SK-N-MC (cell line): ENCODE measurements around the gene DPH5.
"Not testable (repeated sequence)": the region's sequence is repeated elsewhere in the genome, so short reads cannot be mapped to it uniquely, and the experiment has no call there.

ENCODE experiments used
- DNase-seq: peaks from one replicate; pipeline ENCODE4 v3.0.0-alpha.2; 2011; ENCODE audit warnings: low read depth, low spot score
- H3K27ac ChIP-seq: fragments of 200-600 bp; sonication (generic); 2 replicates; pipeline ENCODE4 v1.5.1; 2016; ENCODE audit warnings: mixed run types
- H3K36me3 ChIP-seq: fragments of 200-600 bp; sonication (generic); 2 replicates; pipeline ENCODE4 v1.6.1; 2017; ENCODE audit warnings: antibody characterized with exemption, low read length, mixed read lengths; ENCODE audit not compliant: insufficient read depth
- H3K4me3 ChIP-seq: fragments of 200-600 bp; sonication (generic); 2 replicates; pipeline ENCODE4 v1.5.1; 2016
- H3K9ac ChIP-seq: fragments of 200-600 bp; sonication (generic); 2 replicates; pipeline ENCODE4 v1.8.0; 2017; ENCODE audit warnings: mixed run types, mixed read lengths; ENCODE audit not compliant: insufficient read length
- H3K9me3 ChIP-seq: fragments of 200-600 bp; sonication (generic); 2 replicates; pipeline ENCODE4 v1.6.1; 2017; ENCODE audit warnings: low read depth, mild to moderate bottlenecking, antibody characterized with exemption, low read length, moderate library complexity, mixed read lengths
- EZH2 ChIP-seq: fragments of 200-600 bp; sonication (generic); IDR thresholded peaks from one replicate; pipeline ENCODE4 v1.6.1; 2017; ENCODE audit warnings: antibody characterized with exemption
- FOXP2 ChIP-seq: optimal IDR thresholded peaks from 2 replicates; pipeline ENCODE3; 2011; ENCODE audit warnings: mild to moderate bottlenecking, moderate library complexity; ENCODE audit not compliant: insufficient read depth; ENCODE audit errors: extremely low read length, control extremely low read depth
- POLR2AphosphoS5 ChIP-seq: IDR thresholded peaks from 2 replicates; pipeline ENCODE4 v1.6.1; 2012; ENCODE audit warnings: mild to moderate bottlenecking, low read depth, low read length, borderline replicate concordance

Gene DPH5

DNA sequence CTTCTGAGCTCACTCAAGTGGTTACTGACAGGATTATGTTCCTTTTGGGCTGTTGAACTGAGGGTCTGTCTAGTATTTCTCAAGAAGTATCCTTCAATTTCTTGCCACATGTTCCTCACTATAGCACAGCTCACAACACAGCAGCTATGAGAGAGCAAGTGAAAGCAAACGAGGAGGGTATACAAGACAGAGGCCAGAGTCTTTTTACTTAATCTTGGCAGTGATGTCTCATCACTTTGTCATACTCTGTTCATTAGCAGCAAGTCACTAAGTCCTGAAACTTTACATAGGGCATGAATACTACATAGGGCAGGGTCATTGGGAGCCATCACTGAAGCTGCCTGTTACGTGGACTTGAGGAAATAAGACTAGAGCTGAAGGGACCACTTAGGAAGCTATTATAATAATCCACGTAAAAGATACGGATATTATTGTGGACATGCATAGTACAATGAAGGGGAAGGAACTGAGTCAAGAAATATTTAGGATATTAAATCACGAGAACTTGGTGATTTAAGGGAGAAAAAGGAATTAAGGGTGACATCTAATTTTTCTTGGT is 66.0 kb downstream of the DPH5 start:
- no peaks in the 10 kb centered on the region for H3K9me3 ChIP-seq
- H3K4me3 ChIP-seq: no peak overlapping the region
- DNase-seq: no peak
- TF ChIP-seq POLR2AphosphoS5 (no peak), EZH2 (no peak), FOXP2 (no peak)
- peaks cover 24% of the 10 kb centered on the region for H3K36me3 ChIP-seq
- no peak overlapping the region for H3K9ac ChIP-seq
- H3K27ac ChIP-seq: no peak overlapping the region

DNA sequence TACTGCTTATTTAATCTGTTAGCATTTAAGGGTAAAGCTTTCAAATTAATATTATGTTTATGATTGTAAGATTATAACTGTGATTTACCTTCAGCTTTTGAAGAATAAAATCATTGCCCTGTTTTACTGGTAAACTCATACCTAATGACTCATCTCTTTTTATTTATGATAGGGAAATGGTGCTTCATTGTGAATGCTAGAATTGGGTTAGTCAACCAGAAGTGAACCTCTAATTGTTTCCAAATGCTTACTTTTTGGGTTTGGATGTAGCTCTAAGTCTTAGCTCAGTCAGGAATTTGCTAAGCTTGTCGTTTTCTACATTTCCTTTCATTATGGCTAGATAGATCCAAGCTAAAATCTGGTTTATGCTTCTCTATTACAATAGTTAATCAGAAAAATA is 70.3 kb downstream of the DPH5 start:
- TF ChIP-seq FOXP2: peak; percentile 28
- no peak for TF ChIP-seq EZH2
- peak; percentile 37; the same call in 1 of the 2 replicates for TF ChIP-seq POLR2AphosphoS5
- H3K27ac ChIP-seq: peak overlapping the region; percentile 99
- peak overlapping the region; percentile 70 for H3K9ac ChIP-seq
- H3K36me3 ChIP-seq: peaks cover 14% of the 10 kb centered on the region
- no peaks in the 10 kb centered on the region for H3K9me3 ChIP-seq
- H3K4me3 ChIP-seq: peak overlapping the region; percentile 58
- DNase-seq: peak; percentile 92

DNA sequence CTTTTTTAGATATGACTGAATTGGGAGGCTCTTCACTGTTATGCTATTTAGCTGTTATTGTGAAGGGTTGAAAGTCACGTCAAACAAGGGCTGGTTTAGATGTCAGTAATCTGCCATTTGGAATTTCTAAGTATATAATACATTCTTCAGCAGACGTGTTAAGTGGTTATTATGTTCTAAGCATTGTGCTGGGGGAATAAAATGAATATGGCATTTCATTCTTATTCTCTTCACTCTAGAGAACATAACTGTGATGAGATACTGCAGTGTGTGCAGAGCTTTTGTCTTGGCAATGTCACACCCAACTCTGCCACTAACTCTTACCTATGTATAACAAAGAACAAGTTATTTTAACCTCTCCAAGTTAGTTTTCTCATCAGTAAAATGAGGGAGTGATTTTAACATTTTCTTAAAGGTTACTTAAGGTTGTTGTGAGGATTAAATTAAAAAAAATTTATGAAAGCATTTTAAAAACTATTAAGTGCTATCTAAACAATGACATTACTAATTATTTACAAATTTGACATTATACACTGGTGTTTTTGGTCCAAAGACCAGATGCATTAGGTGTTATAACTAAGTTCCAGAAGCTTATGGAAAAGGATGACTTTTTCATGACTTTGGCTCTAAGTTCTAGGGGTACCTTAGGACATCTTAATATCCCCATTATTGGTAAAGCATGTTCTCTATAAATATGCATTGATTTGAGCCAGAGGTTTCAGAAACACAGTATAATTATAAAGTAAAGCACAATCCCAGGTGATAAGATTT is 71.4 kb downstream of the DPH5 start:
- Histone ChIP-seq H3K4me3 (no peak overlapping the region), H3K9ac (no peak overlapping the region), H3K27ac (peak overlapping the region; percentile 99), H3K9me3 (no peaks in the 10 kb centered on the region), H3K36me3 (peaks cover 11% of the 10 kb centered on the region)
- DNase-seq: no peak
- TF ChIP-seq EZH2 (no peak), FOXP2 (no peak), POLR2AphosphoS5 (no peak)

DNA sequence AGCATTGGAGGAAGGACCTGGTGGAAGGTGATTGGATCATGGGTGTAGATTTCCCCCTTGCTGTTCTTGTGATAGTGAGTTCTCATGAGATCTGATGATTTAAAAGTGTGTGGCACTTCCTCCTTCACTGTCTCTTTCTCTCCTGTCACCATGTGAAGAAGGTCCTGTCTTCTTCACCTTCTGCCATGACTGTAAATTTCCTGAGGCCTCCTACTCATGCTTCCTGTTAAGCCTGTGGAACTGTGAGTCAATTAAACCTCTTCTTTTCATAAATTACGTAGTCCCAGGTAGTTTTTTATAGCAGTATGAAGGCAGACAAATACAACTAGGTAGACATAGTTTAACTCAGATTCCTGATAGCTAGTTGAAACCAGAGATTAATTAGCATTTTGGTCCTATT is 72.6 kb downstream of the DPH5 start:
- not testable (repeated sequence) for H3K9ac ChIP-seq, DNase-seq, H3K4me3 ChIP-seq, H3K9me3 ChIP-seq
- Histone ChIP-seq H3K27ac (peak overlapping the region; percentile 99), H3K36me3 (peaks cover 11% of the 10 kb centered on the region)

GRCh38 chr1:100952104-100952745 is 73.4 kb downstream of the DPH5 start:
- no peaks in the 10 kb centered on the region for H3K9me3 ChIP-seq
- TF ChIP-seq FOXP2 (no peak), POLR2AphosphoS5 (no peak), EZH2 (no peak)
- no peak for DNase-seq
- H3K27ac ChIP-seq: peak overlapping the region; percentile 99
- H3K4me3 ChIP-seq: no peak overlapping the region
- peaks cover 11% of the 10 kb centered on the region for H3K36me3 ChIP-seq
- no peak overlapping the region for H3K9ac ChIP-seq

DNA sequence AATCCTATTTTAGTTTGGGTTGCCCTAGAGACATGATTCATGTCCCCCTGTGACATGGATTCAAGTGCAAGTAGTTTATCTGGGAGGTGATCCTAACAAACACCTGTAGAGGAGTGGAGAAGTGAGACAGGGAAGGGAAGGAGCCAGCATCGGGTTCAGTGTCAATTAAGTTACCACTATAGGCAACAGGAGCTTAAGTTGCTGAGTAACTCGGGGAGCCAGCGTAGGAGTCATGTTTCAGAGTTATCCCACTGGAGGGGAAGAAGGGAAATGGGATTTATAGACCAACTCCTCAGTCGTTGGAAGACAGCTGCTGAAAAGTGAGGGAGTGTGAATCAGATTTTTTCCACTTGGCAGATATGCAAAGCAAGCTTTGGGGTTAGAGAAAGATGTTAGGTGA is 74.8 kb downstream of the DPH5 start:
- TF ChIP-seq POLR2AphosphoS5: no peak
- no peak for TF ChIP-seq EZH2
- no peak for TF ChIP-seq FOXP2
- peak overlapping the region; percentile 39 for H3K9ac ChIP-seq
- DNase-seq: no peak
- H3K9me3 ChIP-seq: no peaks in the 10 kb centered on the region
- no peak overlapping the region for H3K4me3 ChIP-seq
- H3K36me3 ChIP-seq: peaks cover 13% of the 10 kb centered on the region
- peak overlapping the region; percentile 78 for H3K27ac ChIP-seq

- no peak overlapping the region for H3K4me3 ChIP-seq
- peaks cover 13% of the 10 kb centered on the region for H3K36me3 ChIP-seq
- no peak for DNase-seq
- no peaks in the 10 kb centered on the region for H3K9me3 ChIP-seq
- peak overlapping the region; percentile 39 for H3K9ac ChIP-seq
- peak overlapping the region; percentile 78 for H3K27ac ChIP-seq
- TF ChIP-seq POLR2AphosphoS5 (no peak), EZH2 (no peak), FOXP2 (no peak)
These were observed 75.2 kb downstream of the DPH5 start for GRCh38 chr1:100950337-100950736.

GRCh38 chr1:100949515-100950158 is 75.9 kb downstream of the DPH5 start:
- H3K9ac ChIP-seq, H3K9me3 ChIP-seq, H3K4me3 ChIP-seq, DNase-seq: not testable (repeated sequence)
- Histone ChIP-seq H3K27ac (peak overlapping the region; percentile 49; the same call in 1 of the 2 replicates), H3K36me3 (peaks cover 13% of the 10 kb centered on the region)

DNA sequence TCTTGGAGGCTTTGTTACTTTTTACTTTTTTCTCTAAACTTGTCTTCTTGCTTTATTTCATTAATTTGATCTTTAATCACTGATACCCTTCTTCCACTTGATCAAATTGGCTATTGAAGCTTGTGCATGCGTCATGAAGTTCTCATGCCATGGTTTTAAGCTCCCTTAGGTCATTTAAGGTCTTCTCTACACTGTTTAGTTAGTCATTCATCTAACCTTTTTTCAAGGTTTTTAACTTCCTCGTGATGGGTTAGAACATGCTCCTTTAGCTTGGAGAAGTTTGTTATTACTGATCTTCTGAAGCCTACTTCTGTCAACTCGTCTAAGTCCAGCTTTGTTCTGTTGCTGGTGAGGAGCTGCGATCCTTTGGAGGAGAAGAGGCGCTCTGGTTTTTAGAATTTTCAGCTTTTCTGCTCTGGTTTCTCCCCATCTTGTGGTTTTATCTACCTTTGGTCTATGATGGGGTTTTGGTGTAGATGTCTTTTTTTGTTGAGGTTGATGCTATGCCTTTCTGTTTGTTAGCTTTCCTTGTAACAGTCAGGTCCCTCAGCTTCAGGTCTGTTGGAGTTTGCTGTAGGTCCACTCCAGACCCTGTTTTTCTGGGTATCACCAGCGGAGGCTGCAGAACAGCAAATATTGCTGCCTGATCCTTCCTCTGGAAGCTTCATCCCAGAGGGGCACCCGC is 76.7 kb downstream of the DPH5 start:
- H3K27ac ChIP-seq, H3K9ac ChIP-seq, DNase-seq, H3K4me3 ChIP-seq, H3K9me3 ChIP-seq: not testable (repeated sequence)
- peaks cover 16% of the 10 kb centered on the region for H3K36me3 ChIP-seq

DNA sequence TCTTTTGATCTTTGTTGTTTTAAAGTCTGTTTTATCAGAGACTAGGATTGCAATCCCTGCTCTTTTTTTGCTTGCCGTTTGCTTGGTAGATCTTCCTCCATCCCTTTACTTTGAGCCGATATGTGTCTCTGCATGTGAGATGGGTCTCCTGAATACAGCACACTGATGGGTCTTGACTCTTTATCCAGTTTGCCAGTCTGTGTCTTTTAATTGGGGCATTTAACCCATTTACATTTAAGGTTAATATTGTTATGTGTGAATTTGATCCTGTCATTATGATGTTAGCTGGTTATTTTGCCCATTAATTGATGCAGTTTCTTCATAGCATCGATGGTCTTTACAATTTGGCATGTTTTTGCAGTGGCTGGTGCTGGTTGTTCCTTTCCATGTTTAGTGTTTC is 77.8 kb downstream of the DPH5 start:
- H3K36me3 ChIP-seq: peaks cover 16% of the 10 kb centered on the region
- H3K27ac ChIP-seq, H3K9me3 ChIP-seq, H3K4me3 ChIP-seq, DNase-seq, H3K9ac ChIP-seq: not testable (repeated sequence)

DNA sequence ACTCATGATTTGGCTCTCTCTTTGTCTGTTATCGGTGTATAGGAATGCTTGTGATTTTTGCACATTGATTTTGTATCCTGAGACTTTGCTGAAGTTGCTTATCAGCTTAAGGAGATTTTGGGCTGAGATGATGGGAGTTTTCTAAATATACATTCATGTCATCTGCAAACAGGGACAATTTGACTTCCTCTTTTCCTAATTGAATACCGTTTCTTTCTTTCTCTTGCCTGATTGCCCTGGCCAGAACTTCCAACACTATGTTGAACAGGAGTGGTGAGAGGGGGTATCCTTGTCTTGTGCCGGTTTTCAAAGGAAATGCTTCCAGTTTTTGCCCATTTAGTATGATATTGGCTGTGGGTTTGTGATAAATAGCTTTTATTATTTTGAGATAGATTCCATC is 79.5 kb downstream of the DPH5 start:
- H3K4me3 ChIP-seq, DNase-seq, H3K27ac ChIP-seq, H3K9ac ChIP-seq, H3K9me3 ChIP-seq: not testable (repeated sequence)
- peaks cover 12% of the 10 kb centered on the region for H3K36me3 ChIP-seq
